IPS DF 6.9 (cell line): ENCODE measurements around the gene HRH3.

Experiments used
- DNase-seq: peaks from one replicate; pipeline ENCODE4 v3.0.0-alpha.2; 2013; ENCODE audit warnings: low read depth, low spot score
- H3K27ac ChIP-seq: one replicate; pipeline ENCODE4 v1.5.1; 2013; ENCODE audit warnings: low read length, control low read depth
- H3K27me3 ChIP-seq: 2 replicates; pipeline ENCODE4 v1.6.1; 2013; ENCODE audit warnings: mild to moderate bottlenecking, low read length; ENCODE audit not compliant: control insufficient read depth, insufficient read depth
- H3K36me3 ChIP-seq: 2 replicates; pipeline ENCODE4 v1.6.1; 2013; ENCODE audit warnings: low read length; ENCODE audit not compliant: control insufficient read depth, insufficient read depth
- H3K4me1 ChIP-seq: 2 replicates; pipeline ENCODE4 v1.6.1; 2013; ENCODE audit warnings: low read length; ENCODE audit not compliant: control insufficient read depth, insufficient read depth
- H3K4me3 ChIP-seq: 2 replicates; pipeline ENCODE4 v1.5.1; 2013; ENCODE audit warnings: mild to moderate bottlenecking, low read length
- H3K9me3 ChIP-seq: 2 replicates; pipeline ENCODE4 v1.6.1; 2013; ENCODE audit warnings: low read length, inconsistent platforms; ENCODE audit not compliant: control insufficient read depth, insufficient read depth
- WGBS: extraction: QIAGEN DNeasy Blood & Tissue Kit; methylation state at CpG from one replicate; pipeline ENCODE4 v1.1.7; 2013; ENCODE audit warnings: mixed read lengths, missing lambda C conversion rate; ENCODE audit not compliant: insufficient read length, insufficient coverage; 5-methylcytosine and 5-hydroxymethylcytosine counted together

Gene HRH3

DNA sequence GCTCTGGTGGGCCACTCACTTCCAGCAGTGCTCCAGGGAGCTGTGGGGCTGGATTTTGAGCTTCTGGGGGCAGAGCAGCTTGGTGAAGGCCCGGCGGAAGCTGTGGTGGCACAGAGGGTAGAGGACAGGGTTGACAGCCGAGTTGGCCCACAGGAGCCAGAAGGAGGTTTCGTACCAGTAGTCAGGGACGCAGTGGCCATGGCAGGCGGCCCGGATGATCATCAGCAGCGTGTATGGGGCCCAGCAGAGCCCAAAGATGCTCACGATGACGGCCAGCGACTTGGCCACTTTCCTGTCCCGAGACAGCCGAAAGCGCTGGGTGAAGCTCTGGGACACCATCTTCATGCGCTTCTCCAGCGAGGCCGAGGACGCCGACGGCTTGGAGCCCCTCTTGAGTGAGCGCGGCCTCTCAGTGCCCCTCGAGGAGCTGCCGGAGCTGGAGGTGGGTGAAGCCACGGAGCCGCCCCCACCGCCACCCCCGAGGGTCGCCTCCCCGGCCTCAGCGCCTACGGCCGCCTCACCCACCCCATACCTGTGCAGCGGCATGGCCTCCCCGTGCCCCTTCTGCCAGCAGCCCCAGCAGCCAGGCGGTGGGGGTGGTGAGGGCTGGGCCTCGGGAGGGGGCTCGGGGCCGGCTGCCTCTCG, 4.0 kb downstream of the HRH3 start:
- H3K27me3 ChIP-seq = peaks cover 20% of the 10 kb centered on the region; the same call in 1 of the 2 replicates
- peaks cover 9% of the 10 kb centered on the region for H3K4me1 ChIP-seq

DNA sequence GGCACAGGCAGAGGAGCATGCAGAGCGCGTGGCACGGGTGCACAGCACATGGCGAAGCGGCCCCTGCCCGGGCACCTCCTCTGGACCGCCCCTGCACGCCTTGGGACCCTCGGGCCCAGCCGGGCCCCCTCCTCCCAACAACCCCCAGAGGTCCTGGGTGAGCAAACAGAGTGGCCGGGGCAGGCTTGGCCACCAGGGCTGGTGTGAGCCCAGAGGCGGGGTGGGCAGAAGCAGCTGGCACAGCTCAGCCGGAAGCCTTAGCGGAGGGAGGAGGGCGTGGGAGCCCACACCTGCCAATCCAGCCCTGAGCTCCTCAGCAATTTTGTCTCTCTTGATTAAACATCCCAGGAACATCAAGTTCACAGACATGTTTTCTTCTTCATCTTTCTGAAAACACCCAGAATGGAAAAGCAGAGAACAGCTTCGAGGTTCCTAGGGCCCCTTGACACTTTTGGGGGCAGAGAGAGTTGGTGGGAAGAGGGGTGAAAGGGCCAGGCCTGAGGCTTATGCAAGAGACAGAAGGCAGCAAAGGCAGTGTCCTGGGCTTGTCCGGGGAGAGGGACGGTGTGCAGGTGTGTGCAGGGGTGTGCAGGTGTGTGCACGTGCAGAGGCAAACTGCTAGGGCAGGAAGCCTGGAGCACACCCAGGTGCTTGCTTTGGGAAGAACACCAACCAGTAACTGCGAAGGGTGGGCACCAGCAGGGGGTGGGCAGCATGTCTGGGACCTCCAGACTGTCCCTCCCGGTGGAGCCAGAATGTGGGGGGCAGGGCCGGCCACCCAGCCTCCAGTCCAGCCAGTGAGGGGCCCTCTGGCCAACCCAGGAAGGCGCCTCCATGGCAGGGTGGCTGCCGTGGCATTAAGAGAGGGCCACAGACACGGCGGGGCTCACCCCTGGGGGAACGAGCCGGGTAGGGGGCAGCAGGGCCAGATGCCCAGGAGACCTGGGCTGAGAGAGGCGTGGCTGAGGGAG, 4.8 kb downstream of the HRH3 start:
- Histone ChIP-seq H3K4me3 (no peak overlapping the region), H3K27ac (no peak overlapping the region), H3K9me3 (no peaks in the 10 kb centered on the region), H3K36me3 (no peaks in the 10 kb centered on the region), H3K27me3 (peaks cover 15% of the 10 kb centered on the region; the same call in 1 of the 2 replicates), H3K4me1 (peaks cover 4% of the 10 kb centered on the region; the same call in 1 of the 2 replicates)
- DNase-seq = no peak
- WGBS = no CpG with 5 or more reads among the region's 29 CpGs

More for the DNA sequence above, 4.0 kb downstream of the HRH3 start:
- Histone ChIP-seq H3K4me3 (no peak overlapping the region), H3K27ac (no peak overlapping the region), H3K9me3 (no peaks in the 10 kb centered on the region), H3K36me3 (no peaks in the 10 kb centered on the region)
- DNase-seq = no peak
- WGBS = no CpG with 5 or more reads among the region's 40 CpGs

DNA sequence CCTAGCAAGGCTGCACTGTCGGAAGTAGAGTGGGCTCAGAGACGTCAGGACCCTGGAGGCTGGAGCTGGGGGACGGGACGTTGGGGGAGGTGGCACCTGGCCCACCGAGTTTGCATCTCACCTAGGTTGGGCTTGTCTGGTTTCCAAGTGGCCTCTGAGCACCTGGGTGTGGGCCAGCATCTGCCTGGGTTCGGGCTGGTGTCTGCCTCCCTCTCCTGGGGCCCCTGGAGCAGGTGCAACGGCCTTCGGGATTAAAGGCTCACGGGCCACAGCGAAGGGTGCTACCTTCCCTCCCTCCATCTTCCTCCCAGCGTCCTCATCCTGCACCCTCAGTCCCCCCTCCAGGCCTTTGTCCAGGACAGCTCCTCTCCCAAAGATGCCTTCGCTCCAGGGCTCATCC, 6.0 kb downstream of the HRH3 start:
- Histone ChIP-seq H3K27ac (no peak overlapping the region), H3K4me3 (no peak overlapping the region), H3K27me3 (peaks cover 13% of the 10 kb centered on the region; the same call in 1 of the 2 replicates), H3K36me3 (no peaks in the 10 kb centered on the region), H3K9me3 (no peaks in the 10 kb centered on the region), H3K4me1 (peaks cover 4% of the 10 kb centered on the region; the same call in 1 of the 2 replicates)
- DNase-seq = no peak
- whole genome bisulfite sequencing = no CpG with 5 or more reads among the region's 12 CpGs

DNA sequence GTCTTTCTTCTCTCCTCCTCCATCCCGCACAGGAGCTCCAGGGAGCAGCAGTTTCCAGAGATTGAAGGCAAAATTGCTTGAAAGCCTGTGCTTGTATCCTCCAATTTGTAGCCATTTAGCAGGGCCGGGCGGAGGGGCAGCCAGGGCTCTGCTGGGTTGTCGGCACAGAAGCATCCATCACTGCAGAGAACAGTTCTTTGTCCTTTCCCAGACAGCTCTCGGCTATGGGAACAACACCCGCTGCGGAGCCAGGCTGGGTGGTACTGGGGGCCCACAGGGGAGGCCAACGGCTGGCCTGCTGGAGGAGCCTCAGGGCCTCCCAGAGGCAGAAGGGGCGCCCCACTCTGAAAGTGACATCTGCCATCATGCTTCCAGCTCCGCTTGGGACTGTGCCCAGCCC, 7.8 kb downstream of the HRH3 start:
- H3K27ac ChIP-seq = no peak overlapping the region
- no peaks in the 10 kb centered on the region for H3K4me1 ChIP-seq
- no peaks in the 10 kb centered on the region for H3K36me3 ChIP-seq
- DNase-seq = no peak
- H3K27me3 ChIP-seq = no peaks in the 10 kb centered on the region
- no CpG with 5 or more reads among the region's 10 CpGs for WGBS
- H3K9me3 ChIP-seq = no peaks in the 10 kb centered on the region
- no peak overlapping the region for H3K4me3 ChIP-seq

DNA sequence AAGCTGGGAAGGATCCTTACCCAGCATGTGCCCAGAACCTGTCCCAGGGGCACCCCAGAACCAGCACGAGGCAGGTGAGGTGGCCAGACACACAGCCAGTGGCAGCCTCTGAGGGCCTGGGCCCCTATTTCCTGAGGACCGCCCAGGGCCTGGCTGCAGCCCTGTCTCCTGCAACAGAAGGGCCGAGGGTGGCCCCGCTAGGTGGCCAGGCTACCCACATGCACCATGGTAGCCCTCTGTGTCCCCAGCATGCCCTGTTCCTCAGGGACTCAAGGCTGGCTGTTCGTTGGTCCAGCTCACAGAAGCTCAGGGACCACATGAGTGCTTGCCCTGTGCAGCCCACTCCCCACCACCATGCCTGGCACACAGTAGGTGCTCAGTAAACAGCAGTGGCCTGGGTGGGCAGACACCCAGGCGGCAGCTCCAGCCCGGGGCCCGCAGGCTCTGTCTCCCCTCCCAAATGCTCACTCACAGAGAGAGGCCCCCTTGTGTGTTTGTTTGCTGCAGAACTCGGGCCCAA, 8.2 kb downstream of the HRH3 start:
- Histone ChIP-seq H3K4me1 (no peaks in the 10 kb centered on the region), H3K36me3 (no peaks in the 10 kb centered on the region), H3K27me3 (no peaks in the 10 kb centered on the region), H3K9me3 (no peaks in the 10 kb centered on the region), H3K27ac (no peak overlapping the region), H3K4me3 (no peak overlapping the region)
- no peak for DNase-seq
- WGBS = no CpG with 5 or more reads among the region's 9 CpGs

DNA sequence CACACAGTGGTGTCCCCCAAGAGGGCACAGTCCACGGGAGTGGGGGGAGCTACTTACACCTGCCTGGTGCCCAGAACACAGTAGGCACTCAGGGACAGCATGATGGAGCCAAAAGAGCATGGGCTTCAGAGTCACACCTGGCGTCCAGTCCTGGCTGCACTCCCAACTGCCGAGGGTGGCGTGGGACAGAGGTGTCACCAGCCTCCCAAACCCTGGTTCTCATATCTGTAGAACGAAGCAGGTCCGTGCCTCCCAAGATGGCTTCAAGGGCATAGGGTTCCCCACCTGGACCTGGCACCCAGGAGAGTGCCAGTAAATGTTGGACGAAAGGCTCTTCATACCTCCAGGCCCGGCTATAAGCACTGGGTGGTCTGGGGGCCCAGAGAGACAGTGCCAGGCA, 8.9 kb downstream of the HRH3 start:
- Histone ChIP-seq H3K36me3 (no peaks in the 10 kb centered on the region), H3K4me1 (no peaks in the 10 kb centered on the region), H3K4me3 (no peak overlapping the region), H3K27ac (no peak overlapping the region), H3K27me3 (no peaks in the 10 kb centered on the region), H3K9me3 (no peaks in the 10 kb centered on the region)
- DNase-seq = no peak
- no CpG with 5 or more reads among the region's 8 CpGs for WGBS

DNA sequence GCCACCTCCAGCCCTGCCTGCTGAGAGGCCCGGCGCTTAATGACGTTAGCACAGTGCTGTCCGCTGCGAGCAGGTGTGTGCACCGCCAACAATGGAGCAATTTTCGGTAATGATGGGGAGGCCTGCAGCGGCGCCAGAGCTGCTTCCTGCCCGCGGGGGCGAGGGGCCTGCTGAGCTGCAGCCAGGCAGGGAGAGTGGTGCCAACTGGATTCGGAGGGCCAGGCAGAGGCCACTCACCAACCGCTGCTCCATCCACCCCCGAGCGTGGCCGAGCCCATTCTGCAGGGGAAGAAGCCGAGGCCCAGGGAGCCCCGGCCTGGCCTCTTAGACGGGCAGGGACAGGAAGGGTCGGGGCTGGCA, 9.6 kb downstream of the HRH3 start:
- Histone ChIP-seq H3K27ac (no peak overlapping the region), H3K4me1 (no peaks in the 10 kb centered on the region), H3K9me3 (no peaks in the 10 kb centered on the region), H3K27me3 (no peaks in the 10 kb centered on the region), H3K36me3 (no peaks in the 10 kb centered on the region), H3K4me3 (no peak overlapping the region)
- no peak for DNase-seq
- no CpG with 5 or more reads among the region's 21 CpGs for WGBS

DNA sequence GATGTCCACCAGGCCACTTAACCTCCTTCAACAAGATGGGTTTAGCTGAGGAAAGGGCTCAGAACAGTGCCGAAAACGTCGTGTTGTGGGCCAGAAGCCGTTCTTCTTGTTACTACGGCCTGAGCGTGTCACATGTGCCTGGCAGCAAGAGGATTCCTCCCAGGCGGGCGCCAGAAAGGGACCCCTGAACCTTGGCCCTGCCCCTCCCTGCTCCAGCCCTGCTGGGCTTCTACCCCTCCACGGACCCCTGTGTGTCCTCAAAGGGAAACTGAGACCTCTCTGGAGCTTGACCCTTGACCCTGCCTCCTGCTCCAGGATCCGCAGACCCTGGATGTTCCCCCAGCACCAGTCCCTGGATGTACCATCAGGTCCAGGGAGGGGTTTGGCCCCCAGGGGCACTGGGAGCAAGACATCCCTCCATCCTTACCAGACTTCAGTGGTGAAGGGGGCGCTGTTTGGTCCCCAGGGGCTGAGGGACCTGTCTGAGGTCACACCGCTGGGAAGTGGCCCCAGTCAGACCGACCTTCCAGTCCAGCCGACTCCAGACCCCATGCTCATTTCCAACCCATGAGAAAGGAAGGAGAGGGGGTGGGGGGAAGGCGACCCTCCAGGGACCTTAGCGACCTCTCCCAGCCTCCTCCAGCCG, 10.1 kb downstream of the HRH3 start:
- WGBS = no CpG with 5 or more reads among the region's 17 CpGs
- Histone ChIP-seq H3K36me3 (no peaks in the 10 kb centered on the region), H3K9me3 (no peaks in the 10 kb centered on the region), H3K4me1 (no peaks in the 10 kb centered on the region), H3K4me3 (no peak overlapping the region), H3K27ac (no peak overlapping the region), H3K27me3 (no peaks in the 10 kb centered on the region)
- no peak for DNase-seq

DNA sequence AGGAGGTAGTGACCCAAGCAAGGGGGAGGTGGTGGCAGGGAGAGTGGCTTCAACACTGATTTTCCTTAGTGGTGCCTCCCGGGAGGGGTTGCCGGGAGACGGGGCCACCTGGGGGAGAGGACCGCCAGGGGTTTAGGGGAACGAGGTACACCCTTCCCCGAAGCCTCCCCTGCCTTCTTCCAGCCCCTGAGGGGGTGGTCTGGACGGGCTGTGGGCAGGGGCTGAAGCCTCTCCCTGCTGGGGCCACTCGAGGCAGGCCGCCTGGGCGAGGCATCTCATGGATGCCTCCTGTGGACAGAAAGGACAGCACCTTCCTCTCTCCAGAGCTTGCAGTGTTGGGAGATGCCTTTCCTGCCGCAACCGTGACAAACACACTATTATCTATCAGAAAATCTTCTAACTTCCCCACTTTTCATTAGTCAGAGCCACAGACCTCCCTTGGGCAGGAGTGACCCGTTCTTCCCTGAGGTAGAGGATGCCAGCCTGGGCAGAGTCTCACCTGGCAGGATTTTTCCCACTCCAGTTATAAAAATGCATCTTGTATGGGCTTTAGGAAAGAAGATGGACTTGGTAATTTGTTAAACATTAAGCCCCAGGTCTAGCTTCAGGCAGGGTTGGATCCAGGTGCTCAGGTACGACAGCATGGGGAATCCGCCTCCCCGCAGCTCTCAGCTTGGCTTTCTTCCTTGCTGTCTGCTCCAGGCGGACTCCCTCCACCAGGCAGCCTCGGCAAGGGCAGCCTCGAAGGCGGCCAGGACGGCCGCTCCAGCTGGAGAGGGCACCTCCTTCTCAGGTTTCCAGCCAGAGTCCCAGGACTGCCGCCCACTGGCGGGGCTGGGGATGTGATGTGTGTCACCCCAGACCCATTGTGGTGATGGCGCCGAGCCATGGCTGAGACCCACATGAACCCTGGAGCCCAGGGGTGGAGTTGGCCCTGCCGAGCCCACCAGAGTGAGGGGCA, 11.0 kb downstream of the HRH3 start:
- DNase-seq = no peak
- Histone ChIP-seq H3K27ac (no peak overlapping the region), H3K36me3 (no peaks in the 10 kb centered on the region), H3K4me1 (no peaks in the 10 kb centered on the region), H3K9me3 (no peaks in the 10 kb centered on the region), H3K4me3 (no peak overlapping the region), H3K27me3 (no peaks in the 10 kb centered on the region)
- no CpG with 5 or more reads among the region's 27 CpGs for WGBS
